ENCODE measurements around the gene CORO2B.

DNA sequence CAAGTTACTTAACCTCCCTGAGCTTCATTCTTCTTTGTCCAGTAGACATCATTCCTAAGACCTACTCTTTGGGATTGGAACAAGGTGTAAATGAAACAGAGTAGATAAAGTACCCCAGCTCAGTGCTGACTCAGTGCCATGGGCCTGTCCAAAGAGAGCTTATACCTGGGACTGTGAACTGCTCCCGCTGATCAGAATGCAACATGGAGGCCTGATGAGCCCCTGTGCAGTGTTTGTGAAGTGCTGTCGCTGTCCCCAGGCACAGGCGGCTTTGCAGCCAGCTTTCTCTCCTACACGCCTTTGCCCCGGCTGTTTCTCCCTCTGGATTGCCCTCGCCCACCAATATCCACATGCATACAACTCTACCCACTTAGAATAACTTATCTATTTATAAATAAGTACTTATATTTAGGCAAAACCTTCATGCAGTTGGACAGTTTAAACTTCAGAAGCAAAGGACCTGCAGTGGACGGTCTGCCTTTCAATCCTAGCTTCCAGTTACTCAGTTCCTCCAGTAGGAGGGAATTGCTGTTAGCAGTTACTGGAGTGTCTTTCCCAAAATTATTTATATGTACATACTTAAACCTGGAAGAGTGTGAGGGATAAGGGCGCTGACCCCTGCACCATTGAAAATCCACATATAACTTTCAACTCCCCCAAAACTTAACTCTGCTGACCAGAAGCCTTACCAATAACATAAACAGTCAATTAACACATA lies 80.0 kb downstream of the CORO2B start:
- TF ChIP-seq, protein P1, sequence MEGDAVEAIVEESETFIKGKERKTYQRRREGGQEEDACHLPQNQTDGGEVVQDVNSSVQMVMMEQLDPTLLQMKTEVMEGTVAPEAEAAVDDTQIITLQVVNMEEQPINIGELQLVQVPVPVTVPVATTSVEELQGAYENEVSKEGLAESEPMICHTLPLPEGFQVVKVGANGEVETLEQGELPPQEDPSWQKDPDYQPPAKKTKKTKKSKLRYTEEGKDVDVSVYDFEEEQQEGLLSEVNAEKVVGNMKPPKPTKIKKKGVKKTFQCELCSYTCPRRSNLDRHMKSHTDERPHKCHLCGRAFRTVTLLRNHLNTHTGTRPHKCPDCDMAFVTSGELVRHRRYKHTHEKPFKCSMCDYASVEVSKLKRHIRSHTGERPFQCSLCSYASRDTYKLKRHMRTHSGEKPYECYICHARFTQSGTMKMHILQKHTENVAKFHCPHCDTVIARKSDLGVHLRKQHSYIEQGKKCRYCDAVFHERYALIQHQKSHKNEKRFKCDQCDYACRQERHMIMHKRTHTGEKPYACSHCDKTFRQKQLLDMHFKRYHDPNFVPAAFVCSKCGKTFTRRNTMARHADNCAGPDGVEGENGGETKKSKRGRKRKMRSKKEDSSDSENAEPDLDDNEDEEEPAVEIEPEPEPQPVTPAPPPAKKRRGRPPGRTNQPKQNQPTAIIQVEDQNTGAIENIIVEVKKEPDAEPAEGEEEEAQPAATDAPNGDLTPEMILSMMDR (IDR thresholded peaks at IDR 0.05; ENCODE audit: borderline replicate concordance, extremely low read depth, low read length, poor library complexity, severe bottlenecking), result no peak
- TF ChIP-seq EZH2 (IDR thresholded peaks at IDR 0.05; ENCODE audit: borderline replicate concordance, low read depth, low read length, severe bottlenecking), result no peak

All from DND-41 (cell line).